Measurements from ENCODE around the gene HMGB1. TPM values are rescaled to one million over a fixed set of nuclear protein-coding genes. Genes with fewer than 3 reads are reported as not detected.

The HMGB1 gene
- total RNA-seq, 2 experiments from 2014 or later: 666 to 676 TPM

DNA sequence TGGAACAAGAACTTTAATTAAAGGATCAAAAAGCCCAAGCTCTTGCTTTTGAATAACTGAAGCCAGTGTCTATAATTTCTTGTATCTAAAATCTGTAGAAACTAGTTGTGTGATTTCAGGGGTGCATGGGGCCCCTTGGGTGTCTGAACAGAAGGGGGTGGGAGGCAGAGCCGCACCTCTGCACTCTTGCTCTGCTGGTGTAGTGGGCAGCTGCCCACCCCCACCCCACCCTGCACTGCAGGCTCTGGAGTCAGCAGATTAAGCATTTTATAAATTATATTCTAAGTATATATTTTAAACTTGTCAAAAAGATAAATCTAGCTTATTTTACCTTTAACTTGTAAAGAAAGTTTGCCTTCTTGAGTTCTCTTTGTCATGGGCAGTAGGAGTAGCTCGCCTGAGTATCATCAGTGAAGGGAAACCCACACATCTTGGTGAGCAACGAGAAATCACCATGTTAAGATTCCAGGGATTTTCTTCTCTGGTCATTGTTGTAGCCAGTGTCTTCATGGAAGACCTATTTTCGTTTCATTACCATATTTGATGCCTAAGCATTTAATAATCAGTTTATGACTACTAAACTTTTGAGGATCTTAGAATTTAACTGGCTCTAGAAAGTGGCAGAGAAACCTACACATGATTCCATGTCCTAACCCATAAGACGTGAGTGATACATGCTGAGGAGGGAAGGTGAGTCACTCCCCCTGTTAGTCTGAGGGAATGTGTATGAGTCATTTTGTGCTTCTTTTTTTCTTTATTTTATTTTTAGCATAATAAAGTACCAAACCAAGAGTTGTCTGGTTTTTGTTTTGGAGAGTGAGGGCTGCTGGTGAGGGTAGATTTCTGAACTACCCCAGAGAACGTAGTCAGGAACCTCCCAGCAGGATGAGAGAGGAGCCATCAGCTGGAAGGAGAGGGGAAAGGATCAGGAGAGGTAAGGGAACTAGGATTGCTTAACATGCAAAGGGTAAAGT lies 35.7 kb downstream of the HMGB1 start:
- no peaks in the 10 kb centered on the region for H3K36me3 Mint-ChIP-seq (ENCODE audit: low read depth)
- TF ChIP-seq, protein P1, sequence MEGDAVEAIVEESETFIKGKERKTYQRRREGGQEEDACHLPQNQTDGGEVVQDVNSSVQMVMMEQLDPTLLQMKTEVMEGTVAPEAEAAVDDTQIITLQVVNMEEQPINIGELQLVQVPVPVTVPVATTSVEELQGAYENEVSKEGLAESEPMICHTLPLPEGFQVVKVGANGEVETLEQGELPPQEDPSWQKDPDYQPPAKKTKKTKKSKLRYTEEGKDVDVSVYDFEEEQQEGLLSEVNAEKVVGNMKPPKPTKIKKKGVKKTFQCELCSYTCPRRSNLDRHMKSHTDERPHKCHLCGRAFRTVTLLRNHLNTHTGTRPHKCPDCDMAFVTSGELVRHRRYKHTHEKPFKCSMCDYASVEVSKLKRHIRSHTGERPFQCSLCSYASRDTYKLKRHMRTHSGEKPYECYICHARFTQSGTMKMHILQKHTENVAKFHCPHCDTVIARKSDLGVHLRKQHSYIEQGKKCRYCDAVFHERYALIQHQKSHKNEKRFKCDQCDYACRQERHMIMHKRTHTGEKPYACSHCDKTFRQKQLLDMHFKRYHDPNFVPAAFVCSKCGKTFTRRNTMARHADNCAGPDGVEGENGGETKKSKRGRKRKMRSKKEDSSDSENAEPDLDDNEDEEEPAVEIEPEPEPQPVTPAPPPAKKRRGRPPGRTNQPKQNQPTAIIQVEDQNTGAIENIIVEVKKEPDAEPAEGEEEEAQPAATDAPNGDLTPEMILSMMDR (IDR thresholded peaks at IDR 0.05): no peak
- DNase-seq: peak; percentile 60
- peak; percentile 96 for ATAC-seq
- ChIA-PET CTCF (interaction anchor here (0.9 to 1.6 kb wide), 6 partner anchors 23 to 615 kb away, joined by 3 to 5 read pairs (median 4); no protein-coding TSS in a partner anchor), POLR2A (interaction anchor here (0.6 to 2.9 kb wide), 11 partner anchors 8 to 583 kb away, joined by 3 to 10 read pairs (median 4); partner anchors contain the start of genes UBE2L5 and USPL1)
- peak overlapping the region; percentile 85 for H3K27ac Mint-ChIP-seq
- H3K4me3 Mint-ChIP-seq: peak overlapping the region; percentile 45
- H3K4me1 Mint-ChIP-seq (ENCODE audit: low read depth): peaks cover 29% of the 10 kb centered on the region
- intact Hi-C loops (cut with micrococcal nuclease): no loop called here
- no peaks in the 10 kb centered on the region for H3K9me3 Mint-ChIP-seq
- H3K27me3 Mint-ChIP-seq: no peaks in the 10 kb centered on the region

DNA sequence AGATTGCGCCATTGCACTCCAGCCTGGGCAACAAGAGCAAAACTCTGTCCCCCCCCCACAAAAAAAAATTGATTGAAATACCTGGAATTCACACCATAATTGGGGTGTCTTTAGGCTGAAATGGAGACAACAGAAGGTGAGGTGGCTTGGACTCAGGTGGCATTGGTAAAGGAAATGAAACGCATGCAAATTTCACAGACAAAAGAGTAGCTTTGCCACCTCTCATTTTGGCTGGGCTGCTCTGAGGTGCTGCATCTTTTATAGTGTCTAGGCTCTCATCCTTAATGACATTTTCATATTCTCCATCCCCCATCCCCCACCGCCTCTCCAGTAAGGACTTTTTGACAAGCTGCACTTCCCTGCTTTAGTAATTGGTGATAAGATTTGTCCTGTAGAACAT lies 36.5 kb downstream of the HMGB1 start:
- no peaks in the 10 kb centered on the region for H3K27me3 Mint-ChIP-seq
- TF ChIP-seq, protein P1 (IDR thresholded peaks at IDR 0.05): no peak

DNA sequence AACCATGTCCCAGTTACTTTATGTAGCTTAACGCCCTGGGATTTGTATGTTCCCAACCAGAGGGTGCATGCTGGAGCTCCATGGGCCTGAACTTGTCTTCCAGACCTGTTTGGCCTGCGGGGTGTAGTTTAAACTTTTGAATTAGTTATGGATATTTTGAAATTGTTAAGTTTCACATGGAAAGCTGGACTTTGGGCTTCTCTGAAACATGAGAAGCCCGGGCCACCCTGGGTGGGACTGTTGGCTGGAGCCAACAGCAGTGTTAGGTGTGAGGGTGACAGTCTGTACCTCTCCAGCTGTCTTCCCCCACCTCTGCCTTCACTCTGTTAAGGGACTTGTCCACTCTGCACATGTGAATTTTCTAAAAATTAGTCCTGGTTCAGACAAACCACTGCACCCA lies 41.8 kb downstream of the HMGB1 start:
- ChIA-PET POLR2A (interaction anchor here (1.5 kb wide), 1 partner anchor 42 kb away, joined by 5 read pairs; the partner anchor contains the start of gene HMGB1), CTCF (no interaction called here)
- H3K9me3 Mint-ChIP-seq: no peaks in the 10 kb centered on the region
- no peak overlapping the region for H3K27ac Mint-ChIP-seq
- ATAC-seq: no peak
- TF ChIP-seq, protein P1 (IDR thresholded peaks at IDR 0.05): no peak
- H3K4me3 Mint-ChIP-seq: no peak overlapping the region
- intact Hi-C loops (cut with micrococcal nuclease): no loop called here
- no peaks in the 10 kb centered on the region for H3K36me3 Mint-ChIP-seq (ENCODE audit: low read depth)
- H3K27me3 Mint-ChIP-seq: peaks cover 2% of the 10 kb centered on the region
- H3K4me1 Mint-ChIP-seq (ENCODE audit: low read depth): peaks cover 16% of the 10 kb centered on the region
- DNase-seq: no peak

More for the DNA sequence above, 36.5 kb downstream of the HMGB1 start:
- peaks cover 29% of the 10 kb centered on the region for H3K4me1 Mint-ChIP-seq (ENCODE audit: low read depth)
- H3K4me3 Mint-ChIP-seq: no peak overlapping the region
- CTCF ChIA-PET: interaction anchor here (0.9 to 1.6 kb wide), 3 partner anchors 35 to 297 kb away, joined by 3 to 4 read pairs (median 3); no protein-coding TSS in a partner anchor
- intact Hi-C loops (cut with micrococcal nuclease): no loop called here
- ATAC-seq (no peak), DNase-seq (no peak)
- H3K27ac Mint-ChIP-seq: no peak overlapping the region
- no peaks in the 10 kb centered on the region for H3K36me3 Mint-ChIP-seq (ENCODE audit: low read depth)
- POLR2A ChIA-PET: interaction anchor here (0.7 to 2.9 kb wide), 6 partner anchors 9 to 35 kb away, joined by 3 to 10 read pairs (median 4); no protein-coding TSS in a partner anchor
- no peaks in the 10 kb centered on the region for H3K9me3 Mint-ChIP-seq

DNA sequence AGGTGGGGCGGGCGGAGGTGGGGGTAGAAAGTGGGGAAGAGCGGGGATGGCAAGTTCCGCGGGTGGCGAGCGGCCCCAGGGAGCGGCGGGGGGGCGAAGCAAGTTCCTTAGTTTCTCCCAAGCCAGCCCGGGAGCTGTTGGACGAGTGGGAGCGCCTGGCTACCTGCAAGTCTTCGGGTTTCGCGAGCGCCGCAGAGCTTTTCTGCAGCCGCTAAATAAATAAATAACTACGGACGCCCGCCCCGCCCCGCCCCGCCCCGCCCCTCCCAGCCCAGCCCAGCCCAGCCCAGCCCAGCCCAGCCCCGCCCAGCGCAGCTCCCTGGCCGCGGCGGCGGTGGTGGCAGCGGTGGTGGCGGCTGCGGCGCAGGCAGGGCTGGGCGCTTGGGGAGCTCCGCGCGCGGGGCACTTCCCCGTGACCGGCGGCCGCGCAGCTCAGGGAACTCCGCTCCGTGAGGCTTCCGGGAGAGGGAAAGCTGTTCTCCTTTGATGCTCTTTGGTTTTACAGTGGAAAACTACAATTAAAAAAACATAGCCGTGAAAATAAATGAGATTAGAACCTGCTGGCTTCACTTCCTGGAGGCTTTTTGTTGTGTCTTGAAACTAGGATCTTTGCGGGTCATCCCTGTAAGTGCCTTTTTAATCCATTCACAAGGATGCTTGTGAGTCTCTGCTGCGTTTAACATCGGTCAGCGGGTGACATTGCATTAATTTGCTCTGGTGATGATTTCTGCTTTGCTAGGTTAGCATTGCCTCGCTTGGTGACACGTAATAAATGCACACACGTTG lies 43.5 kb downstream of the HMGB1 start, which contains the start of gene UBE2L5:
UBE2L5 (plus strand) TSS at position 440 of the 786 bp plus-strand sequence. CDS start 5,498 bp downstream, outside the sequence.
- peak within 1 kb of the TSS; percentile 88 for H3K27ac Mint-ChIP-seq
- intact Hi-C loops (cut with micrococcal nuclease): no loop called here
- ChIA-PET POLR2A (interaction anchor here (0.6 to 0.9 kb wide), 3 partner anchors 8 to 41 kb away, joined by 3 read pairs; no protein-coding TSS in a partner anchor), CTCF (interaction anchor here (0.9 kb wide), 1 partner anchor 290 kb away, joined by 3 read pairs; no protein-coding TSS in a partner anchor)
- peak; percentile 52 for DNase-seq
- H3K4me1 Mint-ChIP-seq (ENCODE audit: low read depth): peaks cover 14% of the 10 kb centered on the region
- H3K27me3 Mint-ChIP-seq: peaks cover 2% of the 10 kb centered on the region
- TF ChIP-seq, protein P1 (IDR thresholded peaks at IDR 0.05): no peak
- no peaks in the 10 kb centered on the region for H3K9me3 Mint-ChIP-seq
- no peaks in the 10 kb centered on the region for H3K36me3 Mint-ChIP-seq (ENCODE audit: low read depth)
- peak within 1 kb of the TSS; percentile 88 for H3K4me3 Mint-ChIP-seq
- peak; percentile 90 for ATAC-seq

Measured in activated CD8-positive, alpha-beta T cell treated with anti-CD3 and anti-CD28 coated beads for 36 hours (primary cell).